Measurements from ENCODE around the gene BMPR1A. TPM values are rescaled to one million over a fixed set of nuclear protein-coding genes. Genes with fewer than 3 reads are reported as not detected.
A peak's percentile ranks its signal among the peaks of the same experiment; 100 is the strongest.

The BMPR1A gene
- total and polyA plus RNA-seq, 4 donors: 2.2 to 16.0 (median 8.9) TPM

DNA sequence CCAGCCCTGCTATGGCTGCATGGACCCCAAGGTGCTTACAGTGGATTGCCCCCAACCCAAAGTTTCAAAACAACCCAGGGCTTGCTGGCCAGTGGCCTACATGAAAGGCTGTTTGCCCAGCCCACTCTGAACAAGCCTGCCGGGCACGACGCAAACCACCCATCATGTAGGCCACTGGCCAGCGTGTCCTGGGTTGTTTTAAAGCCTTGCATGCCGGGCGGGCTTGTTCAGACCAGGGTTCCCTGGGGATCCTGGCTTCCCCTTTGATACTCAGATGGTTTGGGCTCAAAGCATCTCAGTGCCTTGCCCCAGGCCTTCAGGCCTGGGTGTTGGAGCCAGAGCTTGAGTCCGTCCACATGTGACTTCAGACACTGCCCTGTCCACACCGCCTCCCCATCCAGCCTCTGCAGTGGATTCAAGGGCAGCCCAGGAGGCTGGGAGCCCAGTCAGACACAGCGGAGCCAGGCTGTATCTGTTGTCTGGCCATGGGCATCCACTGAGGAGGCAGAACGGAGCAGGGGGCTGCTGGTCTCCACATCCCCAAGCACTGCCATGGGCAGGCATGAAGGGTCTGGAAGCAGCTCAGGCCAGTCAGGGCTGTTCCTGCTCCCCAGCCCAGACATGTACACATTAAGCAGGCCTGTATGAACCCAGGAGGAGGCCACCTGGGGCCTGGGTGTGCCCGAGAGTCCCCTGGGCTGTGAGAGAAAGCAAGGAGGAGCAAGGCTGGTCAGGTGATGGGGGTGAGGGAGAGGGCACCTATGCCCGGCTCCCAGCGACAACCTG is 207.8 kb downstream of the BMPR1A start:
- TF ChIP-seq, protein P1, sequence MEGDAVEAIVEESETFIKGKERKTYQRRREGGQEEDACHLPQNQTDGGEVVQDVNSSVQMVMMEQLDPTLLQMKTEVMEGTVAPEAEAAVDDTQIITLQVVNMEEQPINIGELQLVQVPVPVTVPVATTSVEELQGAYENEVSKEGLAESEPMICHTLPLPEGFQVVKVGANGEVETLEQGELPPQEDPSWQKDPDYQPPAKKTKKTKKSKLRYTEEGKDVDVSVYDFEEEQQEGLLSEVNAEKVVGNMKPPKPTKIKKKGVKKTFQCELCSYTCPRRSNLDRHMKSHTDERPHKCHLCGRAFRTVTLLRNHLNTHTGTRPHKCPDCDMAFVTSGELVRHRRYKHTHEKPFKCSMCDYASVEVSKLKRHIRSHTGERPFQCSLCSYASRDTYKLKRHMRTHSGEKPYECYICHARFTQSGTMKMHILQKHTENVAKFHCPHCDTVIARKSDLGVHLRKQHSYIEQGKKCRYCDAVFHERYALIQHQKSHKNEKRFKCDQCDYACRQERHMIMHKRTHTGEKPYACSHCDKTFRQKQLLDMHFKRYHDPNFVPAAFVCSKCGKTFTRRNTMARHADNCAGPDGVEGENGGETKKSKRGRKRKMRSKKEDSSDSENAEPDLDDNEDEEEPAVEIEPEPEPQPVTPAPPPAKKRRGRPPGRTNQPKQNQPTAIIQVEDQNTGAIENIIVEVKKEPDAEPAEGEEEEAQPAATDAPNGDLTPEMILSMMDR (IDR thresholded peaks at IDR 0.05; ENCODE audit: low read depth, low read length, missing input control): no peak
- no peak for TF ChIP-seq FOXA2 (IDR thresholded peaks at IDR 0.05)
- TF ChIP-seq EGR1 (IDR thresholded peaks at IDR 0.05; ENCODE audit: low read depth in 2 of 2): no peak
- TF ChIP-seq NR2F2 (IDR thresholded peaks at IDR 0.05): no peak
- TF ChIP-seq, protein P2, sequence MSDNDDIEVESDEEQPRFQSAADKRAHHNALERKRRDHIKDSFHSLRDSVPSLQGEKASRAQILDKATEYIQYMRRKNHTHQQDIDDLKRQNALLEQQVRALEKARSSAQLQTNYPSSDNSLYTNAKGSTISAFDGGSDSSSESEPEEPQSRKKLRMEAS (IDR thresholded peaks at IDR 0.05): no peak
- no peak for TF ChIP-seq SP1 (IDR thresholded peaks at IDR 0.05)
- TF ChIP-seq JUND (IDR thresholded peaks at IDR 0.05): no peak
- TF ChIP-seq HNF4G (IDR thresholded peaks at IDR 0.05): no peak
- TF ChIP-seq, protein P3, sequence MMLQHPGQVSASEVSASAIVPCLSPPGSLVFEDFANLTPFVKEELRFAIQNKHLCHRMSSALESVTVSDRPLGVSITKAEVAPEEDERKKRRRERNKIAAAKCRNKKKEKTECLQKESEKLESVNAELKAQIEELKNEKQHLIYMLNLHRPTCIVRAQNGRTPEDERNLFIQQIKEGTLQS (IDR thresholded peaks at IDR 0.05): no peak
- TF ChIP-seq YY1 (IDR thresholded peaks at IDR 0.05): no peak
- TF ChIP-seq RXRA (IDR thresholded peaks at IDR 0.05): no peak
- TF ChIP-seq HNF4A (conservative IDR thresholded peaks at IDR 0.05): no peak
- TF ChIP-seq, protein P4, sequence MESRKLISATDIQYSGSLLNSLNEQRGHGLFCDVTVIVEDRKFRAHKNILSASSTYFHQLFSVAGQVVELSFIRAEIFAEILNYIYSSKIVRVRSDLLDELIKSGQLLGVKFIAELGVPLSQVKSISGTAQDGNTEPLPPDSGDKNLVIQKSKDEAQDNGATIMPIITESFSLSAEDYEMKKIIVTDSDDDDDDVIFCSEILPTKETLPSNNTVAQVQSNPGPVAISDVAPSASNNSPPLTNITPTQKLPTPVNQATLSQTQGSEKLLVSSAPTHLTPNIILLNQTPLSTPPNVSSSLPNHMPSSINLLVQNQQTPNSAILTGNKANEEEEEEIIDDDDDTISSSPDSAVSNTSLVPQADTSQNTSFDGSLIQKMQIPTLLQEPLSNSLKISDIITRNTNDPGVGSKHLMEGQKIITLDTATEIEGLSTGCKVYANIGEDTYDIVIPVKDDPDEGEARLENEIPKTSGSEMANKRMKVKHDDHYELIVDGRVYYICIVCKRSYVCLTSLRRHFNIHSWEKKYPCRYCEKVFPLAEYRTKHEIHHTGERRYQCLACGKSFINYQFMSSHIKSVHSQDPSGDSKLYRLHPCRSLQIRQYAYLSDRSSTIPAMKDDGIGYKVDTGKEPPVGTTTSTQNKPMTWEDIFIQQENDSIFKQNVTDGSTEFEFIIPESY (IDR thresholded peaks at IDR 0.05): no peak
- peak; percentile 30 for DNase-seq (ENCODE audit: low spot score)

DNA sequence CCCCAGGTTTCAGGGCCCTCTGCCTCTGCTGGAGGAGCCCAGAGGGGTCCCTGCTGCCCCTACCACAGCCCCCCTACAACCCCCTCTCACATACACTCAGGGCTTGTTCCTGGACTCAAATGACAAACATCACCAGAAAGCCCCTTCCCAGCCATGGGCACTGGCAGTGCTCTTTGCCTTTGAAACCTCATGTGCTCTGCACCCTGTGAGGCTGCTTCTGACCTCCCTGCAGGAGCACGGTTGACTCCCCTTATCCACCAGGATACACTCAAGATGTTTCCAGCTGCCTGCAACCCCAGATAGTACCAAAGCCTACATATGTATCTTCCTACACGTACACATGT is 208.4 kb downstream of the BMPR1A start:
- Histone ChIP-seq H3K4me3 (ENCODE audit: low read depth in 1 of 3, low read length in 3 of 3) (no peak overlapping the region), H3K9me3 (ENCODE audit: control insufficient read depth in 4 of 4, low read length in 3 of 4) (no peaks in the 10 kb centered on the region), H3K9ac (ENCODE audit: low read depth in 1 of 2, low read length in 2 of 2) (no peak overlapping the region), H3K27me3 (ENCODE audit: control insufficient read depth in 4 of 4, insufficient read depth in 4 of 4, low read length in 3 of 4) (no peaks in the 10 kb centered on the region), H3K27ac (ENCODE audit: low read depth in 1 of 2, low read length in 2 of 2) (no peak overlapping the region), H3K36me3 (ENCODE audit: control insufficient read depth in 4 of 4, insufficient read depth in 3 of 4, low read depth in 1 of 4, low read length in 3 of 4) (no peaks in the 10 kb centered on the region), H3K4me1 (ENCODE audit: control insufficient read depth in 4 of 4, insufficient read depth in 4 of 4, low read length in 3 of 4) (peaks cover 0 to 25% (median 12%) of the 10 kb centered on the region in 4 donors)
- DNase-seq (ENCODE audit: low spot score): no peak
- 91% methylated on average over 2 of the region's 2 CpGs for WGBS
- no peak for TF ChIP-seq HNF4G (IDR thresholded peaks at IDR 0.05)
- TF ChIP-seq, protein P3 (IDR thresholded peaks at IDR 0.05): no peak
- no peak for TF ChIP-seq HNF4A (conservative IDR thresholded peaks at IDR 0.05)
- no peak for TF ChIP-seq EGR1 (IDR thresholded peaks at IDR 0.05; ENCODE audit: low read depth in 2 of 2)
- no peak for TF ChIP-seq FOXA1 (IDR thresholded peaks at IDR 0.05)
- TF ChIP-seq SP1 (IDR thresholded peaks at IDR 0.05): no peak
- no peak for TF ChIP-seq FOXA2 (IDR thresholded peaks at IDR 0.05)
- no peak for TF ChIP-seq YY1 (IDR thresholded peaks at IDR 0.05)
- TF ChIP-seq, protein P2 (IDR thresholded peaks at IDR 0.05): no peak
- no peak for TF ChIP-seq JUND (IDR thresholded peaks at IDR 0.05)
- TF ChIP-seq NR2F2 (IDR thresholded peaks at IDR 0.05): no peak
- no peak for TF ChIP-seq RAD21 (IDR thresholded peaks at IDR 0.05)
- TF ChIP-seq, protein P4 (IDR thresholded peaks at IDR 0.05): no peak
- no peak for TF ChIP-seq RXRA (IDR thresholded peaks at IDR 0.05)

More for the DNA sequence above, 207.8 kb downstream of the BMPR1A start:
- H3K9ac ChIP-seq (ENCODE audit: low read depth in 1 of 2, low read length in 2 of 2): no peak overlapping the region
- no peak overlapping the region for H3K27ac ChIP-seq (ENCODE audit: low read depth in 1 of 2, low read length in 2 of 2)
- H3K4me3 ChIP-seq (ENCODE audit: low read depth in 1 of 3, low read length in 3 of 3): no peak overlapping the region
- no peaks in the 10 kb centered on the region for H3K27me3 ChIP-seq (ENCODE audit: control insufficient read depth in 4 of 4, insufficient read depth in 4 of 4, low read length in 3 of 4)
- no peaks in the 10 kb centered on the region for H3K9me3 ChIP-seq (ENCODE audit: control insufficient read depth in 4 of 4, low read length in 3 of 4)
- no peaks in the 10 kb centered on the region for H3K36me3 ChIP-seq (ENCODE audit: control insufficient read depth in 4 of 4, insufficient read depth in 3 of 4, low read depth in 1 of 4, low read length in 3 of 4)
- 88% methylated on average over 13 of the region's 13 CpGs for WGBS
- peaks cover 0 to 25% (median 11%) of the 10 kb centered on the region in 4 donors for H3K4me1 ChIP-seq (ENCODE audit: control insufficient read depth in 4 of 4, insufficient read depth in 4 of 4, low read length in 3 of 4)
